A549 (cell line): ENCODE measurements around the gene IGF1R. TPM values are rescaled to one million over a fixed set of nuclear protein-coding genes. Genes with fewer than 3 reads are reported as not detected.

ENCODE experiments used
- ATAC-seq, 2 experiments: fragments of 200-7000 bp in 1 of 2; fragments of >200 bp in 1 of 2; cut with Nextera tagmentation in 1 of 2; cut with Tn5 transposase in 1 of 2; 3 replicates each; pipeline versions ENCODE4 v1.8.0 to v1.9.1; 2018 to 2020; ENCODE audit warnings: mild to moderate bottlenecking in 1 of 2, moderate library complexity in 1 of 2
- CTCF ChIA-PET: fragments of 300-600 bp; sonication (Branson Sonifier 250); formaldehyde crosslinking; extraction: SDS; loops from one replicate; lab custom pipeline; 2021; ENCODE audit warnings: antibody characterized with exemption, inconsistent platforms; lab: Yijun Ruan, JAX
- POLR2A ChIA-PET: fragments of 350-600 bp; formaldehyde crosslinking; extraction: SDS; loops from one replicate; lab custom pipeline; 2021; ENCODE audit warnings: antibody characterized with exemption, inconsistent platforms; lab: Yijun Ruan, JAX
- DNase-seq, 2 experiments: peaks; one replicate each; pipeline versions ENCODE4 v3.0.0 to v3.0.0-alpha.2; 2011 to 2016; ENCODE audit warnings: low read depth in 1 of 2, low spot score in 1 of 2
- FAIRE-seq: peaks from 2 replicates; lab custom pipeline; 2011; peaks lifted over from hg19 to GRCh38; lab: Jason Lieb, UNC
- H3K27ac ChIP-seq, 2 experiments: fragments of >200 bp; sonication (Bioruptor Twin); formaldehyde crosslinking; 3 replicates each; pipeline ENCODE4 v1.5.1; 2016 to 2017
- H3K4me1 ChIP-seq: fragments of >200 bp; sonication (Bioruptor Twin); formaldehyde crosslinking; 3 replicates; pipeline ENCODE4 v1.6.1; 2016
- H3K4me2 ChIP-seq: fragments of >200 bp; sonication (Bioruptor Twin); formaldehyde crosslinking; 3 replicates; pipeline ENCODE4 v1.6.1; 2016
- H3K4me3 ChIP-seq: fragments of >200 bp; sonication (Bioruptor Twin); formaldehyde crosslinking; 3 replicates; pipeline ENCODE4 v1.5.1; 2016
- H3K9me3 ChIP-seq: fragments of >200 bp; sonication (Bioruptor Twin); formaldehyde crosslinking; 3 replicates; pipeline ENCODE4 v1.6.1; 2016
- CBX2 ChIP-seq: fragments of 200-600 bp; sonication (generic); IDR thresholded peaks from 2 replicates; pipeline ENCODE4 v1.6.1; 2016; ENCODE audit warnings: low read depth, mild to moderate bottlenecking, borderline replicate concordance
- CBX8 ChIP-seq: fragments of 200-600 bp; sonication (generic); IDR thresholded peaks from 2 replicates; pipeline ENCODE4 v1.6.1; 2016
- CEBPB ChIP-seq, 2 experiments: fragments of >200 bp in 1 of 2; sonication (Bioruptor Twin) in 1 of 2; formaldehyde crosslinking in 1 of 2; IDR thresholded peaks; 2 replicates each; pipeline ENCODE4 v1.6.1; 2012 to 2016
- CHD4 ChIP-seq: fragments of 200-600 bp; sonication (generic); IDR thresholded peaks from 2 replicates; pipeline ENCODE4 v1.6.1; 2016; ENCODE audit warnings: antibody characterized with exemption, mild to moderate bottlenecking, borderline replicate concordance
- EP300 ChIP-seq, 2 experiments: fragments of >200 bp; sonication (Bioruptor Twin); formaldehyde crosslinking; IDR thresholded peaks; 2 replicates in 1 of 2; 3 replicates in 1 of 2; pipeline ENCODE4 v1.6.1; 2016 to 2017
- ESRRA ChIP-seq: fragments of 150-350 bp; IDR thresholded peaks from 2 replicates; pipeline ENCODE4 v1.6.1; 2014; ENCODE audit warnings: mild to moderate bottlenecking, low read length, borderline replicate concordance
- HEYL ChIP-seq: fragments of 250-450 bp; sonication (Bioruptor Pico); IDR thresholded peaks from 2 replicates; pipeline ENCODE4 v1.8.0; 2021; ENCODE audit warnings: mild to moderate bottlenecking, moderate library complexity
- HOXB5 ChIP-seq: fragments of 250-450 bp; sonication (Bioruptor Pico); IDR thresholded peaks from 2 replicates; pipeline ENCODE4 v1.5.0; 2020; ENCODE audit warnings: mild to moderate bottlenecking, moderate library complexity
- JUNB ChIP-seq: fragments of >200 bp; sonication (Bioruptor Twin); formaldehyde crosslinking; IDR thresholded peaks from 2 replicates; pipeline ENCODE4 v1.6.1; 2016
- KDM5A ChIP-seq: fragments of 200-600 bp; sonication (generic); IDR thresholded peaks from 2 replicates; pipeline ENCODE4 v1.6.1; 2016; ENCODE audit warnings: antibody characterized with exemption, mild to moderate bottlenecking
- MAZ ChIP-seq: fragments of 150-350 bp; IDR thresholded peaks from 2 replicates; pipeline ENCODE4 v1.6.1; 2014; ENCODE audit warnings: antibody characterized with exemption, low read depth, low read length, borderline replicate concordance
- PHF8 ChIP-seq: fragments of 200-600 bp; sonication (generic); IDR thresholded peaks from 2 replicates; pipeline ENCODE4 v1.6.1; 2016; ENCODE audit warnings: low read depth, mild to moderate bottlenecking, antibody characterized with exemption, moderate library complexity, borderline replicate concordance
- POLR2A ChIP-seq: IDR thresholded peaks from 2 replicates; pipeline ENCODE4 v1.6.1; 2012; ENCODE audit warnings: mild to moderate bottlenecking, low read length
- RCOR1 ChIP-seq: fragments of 150-350 bp; IDR thresholded peaks from 2 replicates; pipeline ENCODE4 v1.6.1; 2014; ENCODE audit warnings: antibody characterized with exemption, low read length, low read depth
- SMC3 ChIP-seq: fragments of >200 bp; sonication (Bioruptor Twin); formaldehyde crosslinking; IDR thresholded peaks from 3 replicates; pipeline ENCODE4 v1.6.1; 2018; ENCODE audit warnings: inconsistent platforms
- SREBF2 ChIP-seq: fragments of 450-650 bp; IDR thresholded peaks from 2 replicates; pipeline ENCODE4 v1.6.1; 2014; ENCODE audit warnings: mild to moderate bottlenecking, moderate library complexity
- TP53 ChIP-seq: fragments of 250-450 bp; sonication (Bioruptor Pico); IDR thresholded peaks from 2 replicates; pipeline ENCODE4 v1.5.0; 2021; ENCODE audit warnings: mild to moderate bottlenecking, moderate library complexity
- ZFP36 ChIP-seq: fragments of 450-650 bp; IDR thresholded peaks from 2 replicates; pipeline ENCODE4 v1.6.1; 2014; ENCODE audit warnings: borderline replicate concordance; ENCODE audit not compliant: partially characterized antibody
- WGBS: methylation state at CpG from one replicate; pipeline ENCODE4 v1.1.6; 2017; ENCODE audit errors: missing lambda C conversion rate; 5-methylcytosine and 5-hydroxymethylcytosine counted together
- polyA plus RNA-seq, 4 experiments: library from polyadenylated mRNA; depleted of rRNA in 3 of 4; stranded (reverse); fragments of >200 nt; fragmentation: RNase III in 1 of 4; extraction: RNeasy Plus Mini Kit Qiagen cat#74134 plus additional on column Dnase treatment in 1 of 4; gene quantifications; 2 replicates in 3 of 4; 3 replicates in 1 of 4; pipeline ENCODE4 v1.2.3, GENCODE V29; 2011 to 2017
- TF ChIP-seq, protein P1 (sequence below): fragments of 250-450 bp; sonication (Bioruptor Pico); IDR thresholded peaks from 2 replicates; pipeline ENCODE4 v1.5.0; 2020; ENCODE audit warnings: low read depth, mild to moderate bottlenecking, moderate library complexity
- TF ChIP-seq, protein P2 (sequence below): fragments of 250-450 bp; sonication (Bioruptor Pico); IDR thresholded peaks from 2 replicates; pipeline ENCODE4 v1.5.0; 2021; ENCODE audit warnings: mild to moderate bottlenecking, moderate library complexity, borderline replicate concordance
- TF ChIP-seq, protein P3 (sequence below): fragments of >200 bp; sonication (Bioruptor Twin); formaldehyde crosslinking; IDR thresholded peaks from 3 replicates; pipeline ENCODE4 v1.6.1; 2016
- TF ChIP-seq, protein P4 (sequence below): fragments of 150-350 bp; IDR thresholded peaks from 2 replicates; pipeline ENCODE4 v1.6.1; 2014; ENCODE audit warnings: low read depth, mild to moderate bottlenecking, low read length
- TF ChIP-seq, protein P5 (sequence below): fragments of >200 bp; sonication (Bioruptor Twin); formaldehyde crosslinking; IDR thresholded peaks from 3 replicates; pipeline ENCODE4 v1.5.1; 2016
- TF ChIP-seq, protein P6 (sequence below): IDR thresholded peaks from 2 replicates; pipeline ENCODE4 v1.6.1; 2012
- TF ChIP-seq, protein P7 (sequence below): fragments of >200 bp; sonication (Bioruptor Twin); formaldehyde crosslinking; IDR thresholded peaks from 2 replicates; pipeline ENCODE4 v1.6.1; 2016
- TF ChIP-seq, protein P8 (sequence below): IDR thresholded peaks from 2 replicates; pipeline ENCODE4 v1.6.1; 2012; ENCODE audit warnings: low read depth, borderline replicate concordance

The IGF1R gene
- polyA plus RNA-seq, 2 of the 4 experiments (the other 2 are of a cell fraction), result 42.6 to 69.5 TPM

DNA sequence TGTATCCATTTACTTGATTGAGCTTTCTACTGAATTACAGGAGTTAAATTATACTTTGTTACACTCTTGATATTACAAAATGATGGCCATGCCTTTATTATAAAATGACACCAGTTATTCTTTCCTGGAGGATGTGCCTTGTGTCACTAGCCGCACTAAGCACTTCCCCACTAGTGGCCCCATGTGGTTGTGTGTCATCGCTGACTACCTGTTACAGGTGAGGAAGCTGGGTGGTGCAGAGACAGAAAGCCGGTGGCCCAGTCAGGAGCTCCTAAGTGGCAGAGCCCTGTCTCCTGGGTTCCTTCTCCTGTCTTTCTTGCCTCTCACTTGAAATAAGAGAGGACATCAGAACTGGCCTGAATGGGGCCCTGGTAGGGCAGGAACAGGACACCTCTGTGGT lies 96.8 kb downstream of the IGF1R start:
- Histone ChIP-seq H3K4me2 (no peak overlapping the region; the same call in 2 of the 3 replicates), H3K27ac (no peak overlapping the region), H3K4me3 (no peak overlapping the region), H3K4me1 (peaks cover 61% of the 10 kb centered on the region), H3K9me3 (no peaks in the 10 kb centered on the region)
- POLR2A ChIA-PET, result no interaction called here
- DNase-seq (no peak), ATAC-seq (peak in 1 of 2 experiments; percentile 22; a peak in 2 of 6 replicates), FAIRE-seq (no peak)
- CTCF ChIA-PET, result interaction anchor here (0.6 to 2.4 kb wide), 4 partner anchors 9 to 226 kb away, joined by 3 to 7 read pairs (median 4); no protein-coding TSS in a partner anchor
- no peak for TF ChIP-seq SREBF2
- no peak for TF ChIP-seq ESRRA
- TF ChIP-seq ZFP36, result no peak
- TF ChIP-seq CEBPB (IDR thresholded peaks at IDR 0.05), result no peak
- TF ChIP-seq, protein P1, sequence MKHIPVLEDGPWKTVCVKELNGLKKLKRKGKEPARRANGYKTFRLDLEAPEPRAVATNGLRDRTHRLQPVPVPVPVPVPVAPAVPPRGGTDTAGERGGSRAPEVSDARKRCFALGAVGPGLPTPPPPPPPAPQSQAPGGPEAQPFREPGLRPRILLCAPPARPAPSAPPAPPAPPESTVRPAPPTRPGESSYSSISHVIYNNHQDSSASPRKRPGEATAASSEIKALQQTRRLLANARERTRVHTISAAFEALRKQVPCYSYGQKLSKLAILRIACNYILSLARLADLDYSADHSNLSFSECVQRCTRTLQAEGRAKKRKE (CRISPR knock-in tag), result no peak
- TF ChIP-seq, protein P2, sequence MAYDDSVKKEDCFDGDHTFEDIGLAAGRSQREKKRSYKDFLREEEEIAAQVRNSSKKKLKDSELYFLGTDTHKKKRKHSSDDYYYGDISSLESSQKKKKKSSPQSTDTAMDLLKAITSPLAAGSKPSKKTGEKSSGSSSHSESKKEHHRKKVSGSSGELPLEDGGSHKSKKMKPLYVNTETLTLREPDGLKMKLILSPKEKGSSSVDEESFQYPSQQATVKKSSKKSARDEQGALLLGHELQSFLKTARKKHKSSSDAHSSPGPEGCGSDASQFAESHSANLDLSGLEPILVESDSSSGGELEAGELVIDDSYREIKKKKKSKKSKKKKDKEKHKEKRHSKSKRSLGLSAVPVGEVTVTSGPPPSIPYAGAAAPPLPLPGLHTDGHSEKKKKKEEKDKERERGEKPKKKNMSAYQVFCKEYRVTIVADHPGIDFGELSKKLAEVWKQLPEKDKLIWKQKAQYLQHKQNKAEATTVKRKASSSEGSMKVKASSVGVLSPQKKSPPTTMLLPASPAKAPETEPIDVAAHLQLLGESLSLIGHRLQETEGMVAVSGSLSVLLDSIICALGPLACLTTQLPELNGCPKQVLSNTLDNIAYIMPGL (CRISPR knock-in tag), result no peak
- TF ChIP-seq, protein P3, sequence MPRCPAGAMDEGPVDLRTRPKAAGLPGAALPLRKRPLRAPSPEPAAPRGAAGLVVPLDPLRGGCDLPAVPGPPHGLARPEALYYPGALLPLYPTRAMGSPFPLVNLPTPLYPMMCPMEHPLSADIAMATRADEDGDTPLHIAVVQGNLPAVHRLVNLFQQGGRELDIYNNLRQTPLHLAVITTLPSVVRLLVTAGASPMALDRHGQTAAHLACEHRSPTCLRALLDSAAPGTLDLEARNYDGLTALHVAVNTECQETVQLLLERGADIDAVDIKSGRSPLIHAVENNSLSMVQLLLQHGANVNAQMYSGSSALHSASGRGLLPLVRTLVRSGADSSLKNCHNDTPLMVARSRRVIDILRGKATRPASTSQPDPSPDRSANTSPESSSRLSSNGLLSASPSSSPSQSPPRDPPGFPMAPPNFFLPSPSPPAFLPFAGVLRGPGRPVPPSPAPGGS, result no peak
- no peak for TF ChIP-seq CBX8
- no peak for TF ChIP-seq CBX2
- TF ChIP-seq, protein P4, sequence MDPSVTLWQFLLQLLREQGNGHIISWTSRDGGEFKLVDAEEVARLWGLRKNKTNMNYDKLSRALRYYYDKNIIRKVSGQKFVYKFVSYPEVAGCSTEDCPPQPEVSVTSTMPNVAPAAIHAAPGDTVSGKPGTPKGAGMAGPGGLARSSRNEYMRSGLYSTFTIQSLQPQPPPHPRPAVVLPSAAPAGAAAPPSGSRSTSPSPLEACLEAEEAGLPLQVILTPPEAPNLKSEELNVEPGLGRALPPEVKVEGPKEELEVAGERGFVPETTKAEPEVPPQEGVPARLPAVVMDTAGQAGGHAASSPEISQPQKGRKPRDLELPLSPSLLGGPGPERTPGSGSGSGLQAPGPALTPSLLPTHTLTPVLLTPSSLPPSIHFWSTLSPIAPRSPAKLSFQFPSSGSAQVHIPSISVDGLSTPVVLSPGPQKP, result no peak
- no peak for TF ChIP-seq EP300 (IDR thresholded peaks at IDR 0.05)
- TF ChIP-seq, protein P5, sequence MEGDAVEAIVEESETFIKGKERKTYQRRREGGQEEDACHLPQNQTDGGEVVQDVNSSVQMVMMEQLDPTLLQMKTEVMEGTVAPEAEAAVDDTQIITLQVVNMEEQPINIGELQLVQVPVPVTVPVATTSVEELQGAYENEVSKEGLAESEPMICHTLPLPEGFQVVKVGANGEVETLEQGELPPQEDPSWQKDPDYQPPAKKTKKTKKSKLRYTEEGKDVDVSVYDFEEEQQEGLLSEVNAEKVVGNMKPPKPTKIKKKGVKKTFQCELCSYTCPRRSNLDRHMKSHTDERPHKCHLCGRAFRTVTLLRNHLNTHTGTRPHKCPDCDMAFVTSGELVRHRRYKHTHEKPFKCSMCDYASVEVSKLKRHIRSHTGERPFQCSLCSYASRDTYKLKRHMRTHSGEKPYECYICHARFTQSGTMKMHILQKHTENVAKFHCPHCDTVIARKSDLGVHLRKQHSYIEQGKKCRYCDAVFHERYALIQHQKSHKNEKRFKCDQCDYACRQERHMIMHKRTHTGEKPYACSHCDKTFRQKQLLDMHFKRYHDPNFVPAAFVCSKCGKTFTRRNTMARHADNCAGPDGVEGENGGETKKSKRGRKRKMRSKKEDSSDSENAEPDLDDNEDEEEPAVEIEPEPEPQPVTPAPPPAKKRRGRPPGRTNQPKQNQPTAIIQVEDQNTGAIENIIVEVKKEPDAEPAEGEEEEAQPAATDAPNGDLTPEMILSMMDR, result no peak
- TF ChIP-seq, protein P6, sequence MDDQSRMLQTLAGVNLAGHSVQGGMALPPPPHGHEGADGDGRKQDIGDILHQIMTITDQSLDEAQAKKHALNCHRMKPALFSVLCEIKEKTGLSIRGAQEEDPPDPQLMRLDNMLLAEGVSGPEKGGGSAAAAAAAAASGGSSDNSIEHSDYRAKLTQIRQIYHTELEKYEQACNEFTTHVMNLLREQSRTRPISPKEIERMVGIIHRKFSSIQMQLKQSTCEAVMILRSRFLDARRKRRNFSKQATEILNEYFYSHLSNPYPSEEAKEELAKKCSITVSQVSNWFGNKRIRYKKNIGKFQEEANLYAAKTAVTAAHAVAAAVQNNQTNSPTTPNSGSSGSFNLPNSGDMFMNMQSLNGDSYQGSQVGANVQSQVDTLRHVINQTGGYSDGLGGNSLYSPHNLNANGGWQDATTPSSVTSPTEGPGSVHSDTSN, result no peak
- TF ChIP-seq SMC3, result no peak
- TF ChIP-seq POLR2A, result no peak
- TF ChIP-seq CHD4, result no peak
- no peak for TF ChIP-seq PHF8
- WGBS, result 96% methylated on average over 3 of the region's 3 CpGs

DNA sequence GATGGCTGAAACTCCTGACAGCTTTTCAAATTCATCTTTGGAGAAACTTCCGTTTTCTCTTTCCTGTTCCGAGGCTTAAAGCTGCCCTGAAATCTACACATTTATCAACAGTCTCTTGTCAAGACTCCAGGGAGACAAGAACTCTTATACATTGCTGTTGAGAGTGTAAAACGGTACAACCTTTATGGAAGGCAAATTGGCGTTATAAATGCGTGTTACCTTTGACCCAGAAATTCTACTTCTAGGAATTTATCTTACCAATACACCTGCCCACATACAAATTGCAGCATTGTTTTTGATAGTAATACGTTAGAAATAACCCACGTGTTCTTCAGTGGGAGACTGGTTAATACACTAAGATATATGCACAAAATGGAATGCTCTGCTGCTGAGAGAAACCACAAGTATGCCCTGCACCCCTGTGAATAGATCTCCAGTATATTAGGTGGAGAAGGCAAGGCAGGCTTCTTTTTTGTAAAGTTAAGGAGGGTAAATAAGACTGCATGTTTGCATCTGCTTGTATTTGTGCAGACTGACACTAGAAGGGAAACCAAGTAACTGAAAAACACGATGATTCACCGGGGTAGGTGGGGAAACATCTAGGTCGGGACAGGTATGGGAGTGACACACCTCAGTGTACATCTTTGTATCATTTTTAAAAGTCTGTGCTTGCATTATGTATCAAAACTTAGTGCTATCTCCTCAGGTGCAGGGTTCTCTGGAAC lies 97.5 kb downstream of the IGF1R start:
- no peak overlapping the region for H3K27ac ChIP-seq
- ChIA-PET CTCF (interaction anchor here (0.9 to 2.4 kb wide), 3 partner anchors 8 to 227 kb away, joined by 3 to 7 read pairs (median 4); no protein-coding TSS in a partner anchor), POLR2A (no interaction called here)
- FAIRE-seq (no peak), ATAC-seq (peak in 1 of 2 experiments; percentile 4; a peak in 1 of 6 replicates), DNase-seq (no peak)
- H3K4me1 ChIP-seq, result peaks cover 55% of the 10 kb centered on the region
- 77% methylated on average over 10 of the region's 10 CpGs for WGBS
- H3K4me3 ChIP-seq, result no peak overlapping the region
- no peaks in the 10 kb centered on the region for H3K9me3 ChIP-seq
- peak overlapping the region; percentile 29 for H3K4me2 ChIP-seq
- TF ChIP-seq TP53, result no peak
- TF ChIP-seq HOXB5 (CRISPR knock-in tag), result no peak
- TF ChIP-seq MAZ, result no peak
- TF ChIP-seq RCOR1, result no peak
- TF ChIP-seq, protein P4, result no peak
- TF ChIP-seq, protein P7, sequence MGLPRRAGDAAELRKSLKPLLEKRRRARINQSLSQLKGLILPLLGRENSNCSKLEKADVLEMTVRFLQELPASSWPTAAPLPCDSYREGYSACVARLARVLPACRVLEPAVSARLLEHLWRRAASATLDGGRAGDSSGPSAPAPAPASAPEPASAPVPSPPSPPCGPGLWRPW, result no peak
- TF ChIP-seq ZFP36, result no peak
- TF ChIP-seq KDM5A, result no peak
- TF ChIP-seq HEYL, result no peak
- TF ChIP-seq, protein P8, sequence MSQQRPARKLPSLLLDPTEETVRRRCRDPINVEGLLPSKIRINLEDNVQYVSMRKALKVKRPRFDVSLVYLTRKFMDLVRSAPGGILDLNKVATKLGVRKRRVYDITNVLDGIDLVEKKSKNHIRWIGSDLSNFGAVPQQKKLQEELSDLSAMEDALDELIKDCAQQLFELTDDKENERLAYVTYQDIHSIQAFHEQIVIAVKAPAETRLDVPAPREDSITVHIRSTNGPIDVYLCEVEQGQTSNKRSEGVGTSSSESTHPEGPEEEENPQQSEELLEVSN, result no peak
- TF ChIP-seq JUNB, result no peak
